Activated CD4-positive, CD25-positive, alpha-beta regulatory T cell (primary cell): ENCODE results near the gene CEMIP2.
"Not testable (repeated sequence)": the region's sequence is repeated elsewhere in the genome, so short reads cannot be mapped to it uniquely, and the experiment has no call there.

ENCODE experiments used
- DNase-seq, 4 experiments: peaks; one replicate each; lab custom pipeline; 2025; lab: John Stamatoyannopoulos, UW

The CEMIP2 gene

GRCh38 chr9:71675857-71676165 is 92.5 kb downstream of the CEMIP2 start:
- no peak for DNase-seq

- DNase-seq, result no peak
These were observed 93.0 kb downstream of the CEMIP2 start for GRCh38 chr9:71675105-71675856.

DNA sequence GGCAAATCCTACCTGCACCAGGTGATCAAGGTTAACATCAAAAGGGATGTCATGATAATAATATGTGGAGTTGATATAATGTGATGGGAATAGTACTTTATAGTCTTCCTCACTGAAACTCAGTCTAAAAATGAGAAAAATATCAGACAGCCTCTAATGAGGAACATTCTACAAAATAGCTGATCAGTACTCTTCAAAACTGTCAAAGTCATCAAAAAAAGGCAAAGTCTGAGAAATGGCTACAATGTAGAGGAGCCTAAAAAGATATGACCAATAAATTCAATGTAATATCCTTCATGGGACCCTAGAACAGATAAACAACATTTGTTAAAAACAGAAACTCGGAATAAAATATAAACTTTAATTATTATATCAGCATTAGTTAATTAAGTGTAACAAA is 95.7 kb downstream of the CEMIP2 start:
- DNase-seq, result no peak

GRCh38 chr9:71671289-71671688 is 97.0 kb downstream of the CEMIP2 start:
- no peak for DNase-seq

DNA sequence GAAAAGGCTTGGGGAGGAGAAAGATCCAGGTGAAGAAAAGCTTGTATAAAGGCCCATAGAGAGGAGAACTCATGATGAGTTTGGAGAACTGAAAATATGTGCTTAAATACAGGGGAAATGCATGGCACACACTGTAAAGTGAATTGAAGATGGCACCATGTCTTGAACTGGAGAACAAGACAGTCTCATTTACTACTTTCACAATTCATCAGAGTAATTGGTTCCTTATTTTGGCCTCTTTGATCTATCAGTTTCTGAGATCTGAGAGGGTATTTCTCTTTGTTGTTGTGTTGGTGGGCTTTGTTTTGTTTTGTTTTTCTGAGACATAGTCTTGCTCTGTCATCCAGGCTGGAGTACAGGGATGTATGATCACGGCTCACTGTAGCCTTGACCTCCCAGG is 98.2 kb downstream of the CEMIP2 start:
- no peak for DNase-seq

- no peak for DNase-seq
These were observed 98.9 kb downstream of the CEMIP2 start for GRCh38 chr9:71669284-71669995.

- no peak for DNase-seq
These were observed 99.6 kb downstream of the CEMIP2 start for GRCh38 chr9:71668717-71669116.

DNA sequence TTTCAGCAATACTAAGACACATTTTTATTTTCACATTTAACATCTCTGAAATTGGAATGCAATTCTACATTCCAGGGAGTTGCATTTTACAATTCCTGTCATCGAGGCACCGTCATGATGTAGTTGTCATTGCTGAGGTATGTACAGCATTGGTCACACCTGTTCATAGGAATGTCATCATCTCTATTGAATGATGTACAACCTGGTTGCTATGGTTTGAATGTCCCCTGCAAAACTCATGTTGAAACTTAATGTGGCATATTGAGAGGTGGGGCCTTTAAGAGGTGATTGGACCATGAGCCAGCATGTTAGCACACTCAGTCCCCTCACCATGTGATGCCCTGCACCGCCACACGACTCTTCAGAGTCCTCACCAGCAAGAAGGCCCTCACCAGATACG is 103.1 kb downstream of the CEMIP2 start:
- DNase-seq, result no peak

GRCh38 chr9:71664566-71664965 is 103.7 kb downstream of the CEMIP2 start:
- DNase-seq, result no peak

DNA sequence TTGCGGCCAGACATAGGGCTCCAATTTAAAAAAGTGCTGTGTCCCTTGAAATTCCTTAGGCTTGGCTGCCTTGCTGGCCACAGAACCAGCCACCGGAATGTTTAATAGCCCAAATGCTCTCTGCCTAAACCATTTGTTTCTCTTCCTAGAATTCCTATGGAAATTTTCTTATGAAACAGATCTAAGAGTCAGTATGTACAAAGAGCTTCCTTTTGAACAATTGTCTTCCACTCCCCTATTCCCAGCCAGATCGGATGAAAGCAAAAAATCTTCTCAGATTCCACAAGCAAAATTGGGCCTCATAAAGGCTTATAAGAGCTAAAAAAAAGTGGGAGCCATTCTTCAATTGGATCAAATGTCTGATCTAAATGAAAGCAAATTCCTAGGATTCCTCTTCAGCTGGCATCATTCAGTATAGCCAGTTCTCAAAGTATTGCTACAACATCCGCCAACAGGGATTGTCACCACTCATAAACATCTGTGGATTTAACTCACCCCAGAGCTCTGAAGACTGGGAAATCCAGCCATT is 104.3 kb downstream of the CEMIP2 start:
- DNase-seq, result no peak

GRCh38 chr9:71663216-71663615 is 105.1 kb downstream of the CEMIP2 start:
- no peak for DNase-seq

GRCh38 chr9:71662082-71662481 is 106.2 kb downstream of the CEMIP2 start:
- DNase-seq, result no peak

DNA sequence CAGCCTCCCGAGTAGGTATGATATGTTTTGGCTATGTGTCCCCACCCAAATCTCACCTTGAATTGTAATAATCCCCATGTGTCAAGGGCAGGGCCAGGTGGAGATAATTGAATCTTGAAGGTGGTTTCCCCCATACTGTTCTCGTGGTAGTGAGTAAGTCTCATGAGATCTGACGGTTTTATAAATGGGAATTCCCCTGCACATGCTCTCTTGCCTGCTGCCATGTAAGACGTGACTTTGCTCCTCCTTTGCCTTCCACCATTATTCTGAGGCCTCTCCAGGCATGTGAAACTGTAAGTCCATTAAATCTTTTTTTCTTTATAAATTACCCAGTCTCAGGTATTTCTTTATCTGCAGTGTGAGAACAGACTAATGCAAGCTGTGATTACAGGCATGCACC is 111.0 kb downstream of the CEMIP2 start:
- DNase-seq, result not testable (repeated sequence)

GRCh38 chr9:71656496-71656895 is 111.8 kb downstream of the CEMIP2 start:
- DNase-seq, result no peak

DNA sequence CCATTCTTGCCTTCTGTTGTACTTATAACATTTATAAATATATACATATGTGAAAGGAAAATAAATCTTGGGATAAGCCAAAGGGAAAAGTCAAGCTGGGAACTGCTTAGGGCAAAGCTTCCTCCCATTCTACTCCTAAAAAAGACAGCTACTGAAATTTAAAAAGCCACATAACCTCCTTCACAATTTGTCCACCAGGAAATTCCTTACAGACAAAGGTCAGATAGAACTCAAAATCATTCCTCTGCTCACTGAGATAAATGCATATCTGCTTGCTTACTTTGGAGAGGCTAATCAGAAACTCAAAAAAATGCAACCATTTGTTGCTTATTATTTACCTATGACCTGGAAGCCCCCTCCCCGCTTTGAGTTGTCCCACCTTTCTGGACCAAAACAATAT is 112.5 kb downstream of the CEMIP2 start:
- no peak for DNase-seq

- DNase-seq, result no peak
These were observed 113.2 kb downstream of the CEMIP2 start for GRCh38 chr9:71655141-71655540.

DNA sequence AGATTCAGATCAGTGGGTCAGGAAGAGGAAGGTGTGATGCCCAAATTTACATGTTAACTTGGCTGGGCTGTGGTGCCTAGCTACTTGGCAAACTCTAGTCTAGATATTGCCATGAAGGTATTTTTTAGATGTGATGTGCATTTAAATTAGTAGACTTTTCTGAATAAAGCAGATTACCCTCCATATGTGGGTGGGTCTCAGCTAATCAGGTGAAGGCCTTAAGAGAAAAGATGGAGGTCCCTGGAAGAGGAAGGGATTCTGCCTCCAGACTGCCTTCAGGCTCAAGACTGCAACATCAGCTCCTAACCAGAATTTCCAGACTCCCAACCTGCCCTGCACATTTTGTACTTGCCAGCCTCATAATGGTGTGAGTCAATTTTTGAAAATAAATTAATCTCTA is 115.8 kb downstream of the CEMIP2 start:
- DNase-seq, result no peak

GRCh38 chr9:71648453-71648852 is 119.9 kb downstream of the CEMIP2 start:
- no peak for DNase-seq

DNA sequence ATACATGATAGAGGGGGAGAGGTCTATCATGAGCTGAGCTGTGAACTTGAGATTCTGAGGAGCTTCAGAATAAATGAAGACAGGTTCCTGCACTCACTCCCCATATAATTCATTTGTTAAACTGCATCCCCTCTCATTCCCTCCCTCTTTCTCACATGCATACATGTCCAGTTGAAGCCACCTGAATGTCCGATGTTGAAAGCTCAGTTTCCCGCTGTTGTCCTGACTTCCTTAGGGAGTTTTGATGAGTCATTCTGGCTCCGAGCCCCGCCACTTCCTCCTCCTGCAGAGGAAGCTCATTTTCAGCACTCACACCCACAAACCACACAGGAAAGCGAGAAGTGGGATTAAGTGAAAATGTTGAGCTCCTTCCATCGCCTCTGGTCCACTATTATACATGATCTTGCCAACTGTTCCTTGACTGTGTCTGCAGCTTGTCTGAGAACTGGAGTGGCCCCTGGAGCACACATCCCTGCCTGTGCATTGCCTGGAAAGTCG is 121.2 kb downstream of the CEMIP2 start:
- no peak for DNase-seq

DNA sequence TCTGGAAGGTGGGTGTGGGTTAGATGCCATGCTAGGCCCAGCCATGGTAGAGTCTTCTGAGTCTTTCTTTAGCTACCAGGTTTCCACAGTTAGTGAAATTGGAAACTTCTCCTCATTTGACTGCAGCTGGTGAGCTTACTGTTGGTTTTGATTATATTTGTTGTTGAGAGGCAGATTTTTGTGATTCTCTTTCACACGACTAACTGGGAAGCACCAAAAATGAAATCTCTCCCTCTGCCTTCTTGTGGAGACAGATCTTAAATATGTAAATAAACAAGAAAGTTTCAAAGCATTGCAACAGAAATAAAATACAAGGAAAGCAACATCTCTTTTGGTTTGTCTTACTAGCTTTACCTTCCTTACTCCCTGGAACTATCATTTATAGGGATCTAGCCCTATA is 122.2 kb downstream of the CEMIP2 start:
- DNase-seq, result no peak

DNA sequence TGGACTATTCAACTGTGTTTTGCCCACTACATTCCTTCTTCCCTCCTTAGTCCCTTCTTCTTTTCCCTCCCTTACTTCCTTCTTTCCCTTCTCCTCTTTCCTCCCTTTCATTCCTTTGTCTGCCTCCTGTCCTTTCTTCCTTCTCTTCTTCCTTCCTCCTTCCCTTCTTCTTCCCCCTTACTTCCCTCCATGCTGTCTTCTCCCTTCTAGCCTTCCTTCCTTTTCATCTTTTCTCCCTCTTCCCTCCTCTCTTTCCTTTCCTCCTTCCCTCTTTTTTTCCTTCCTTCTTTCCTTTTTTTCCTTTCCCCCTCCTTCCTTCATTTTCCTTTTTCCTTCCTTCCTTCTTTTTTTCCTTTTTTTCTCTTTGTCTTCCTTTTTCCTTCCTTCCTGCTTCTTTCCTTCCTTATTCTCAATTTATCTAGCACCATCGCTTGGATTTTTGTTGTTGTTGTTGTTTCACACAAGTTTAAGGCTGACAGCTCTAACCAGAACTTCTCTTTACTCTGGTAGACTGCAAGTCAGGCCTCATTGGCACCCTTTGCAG is 123.4 kb downstream of the CEMIP2 start:
- no peak for DNase-seq

DNA sequence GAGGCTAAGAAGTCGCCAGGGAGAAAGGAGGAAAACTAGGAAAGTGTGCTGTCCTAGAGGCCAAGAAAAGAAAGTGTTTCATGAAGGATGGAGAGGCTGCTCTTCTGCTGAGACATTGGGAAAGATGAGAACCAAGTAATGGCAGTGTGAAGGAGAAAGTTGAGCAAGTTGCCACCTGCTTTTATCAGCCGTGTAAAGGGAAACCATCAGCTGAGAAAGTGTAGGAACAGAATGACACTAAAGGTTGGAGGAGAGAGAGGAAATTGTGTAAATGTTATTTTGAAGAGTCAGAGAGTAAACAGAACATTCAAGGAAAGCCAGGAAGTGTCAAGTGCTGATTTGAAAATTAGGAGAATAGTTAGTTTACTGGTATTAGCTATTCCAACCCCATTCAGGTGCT is 125.0 kb downstream of the CEMIP2 start:
- DNase-seq, result no peak

- no peak for DNase-seq
These were observed 126.3 kb downstream of the CEMIP2 start for GRCh38 chr9:71642056-71642455.
